Midbrain (tissue), 1 donor: Measurements from ENCODE around the gene CEP63.
A peak's percentile ranks its signal among the peaks of the same experiment; 100 is the strongest.

ENCODE experiments used
- DNase-seq: peaks from one replicate; lab custom pipeline; 2025; lab: John Stamatoyannopoulos, UW

CEP63 gene

GRCh38 chr3:134485718-134486576, at the start of gene CEP63, which contains the start of gene ANAPC13:
Gene CEP63 (plus strand): TSS chr3:134486057. CDS start chr3:134495321, 9,264 bp downstream.
Gene ANAPC13 (minus strand): TSS chr3:134485985. CDS start chr3:134482904, 3,081 bp downstream.
- peak; percentile 97 for DNase-seq

GRCh38 chr3:134437211-134437752, 48.6 kb upstream of the CEP63 start:
- no peak for DNase-seq

- no peak for DNase-seq
Measured at GRCh38 chr3:134441321-134441720, 44.5 kb upstream of the CEP63 start.

GRCh38 chr3:134441821-134442220, 44.0 kb upstream of the CEP63 start:
- DNase-seq, result no peak

- DNase-seq, result no peak
Measured at GRCh38 chr3:134445095-134445494, 40.8 kb upstream of the CEP63 start.

- no peak for DNase-seq
Measured at GRCh38 chr3:134445636-134446035, 40.2 kb upstream of the CEP63 start.

- no peak for DNase-seq
Measured at GRCh38 chr3:134446800-134447199, 39.1 kb upstream of the CEP63 start.

- DNase-seq, result no peak
Measured at GRCh38 chr3:134447351-134447750, 38.5 kb upstream of the CEP63 start.

GRCh38 chr3:134448664-134449063, 37.2 kb upstream of the CEP63 start:
- no peak for DNase-seq

GRCh38 chr3:134449277-134449676, 36.6 kb upstream of the CEP63 start:
- peak; percentile 80 for DNase-seq

- no peak for DNase-seq
Measured at GRCh38 chr3:134449951-134450350, 35.9 kb upstream of the CEP63 start.

GRCh38 chr3:134453631-134454030, 32.2 kb upstream of the CEP63 start:
- DNase-seq, result no peak

- no peak for DNase-seq
Measured at GRCh38 chr3:134457376-134458074, 28.3 kb upstream of the CEP63 start.

GRCh38 chr3:134458406-134458945, 27.4 kb upstream of the CEP63 start:
- no peak for DNase-seq

GRCh38 chr3:134459562-134459961, 26.3 kb upstream of the CEP63 start:
- DNase-seq, result no peak

- DNase-seq, result no peak
Measured at GRCh38 chr3:134460965-134461364, 24.9 kb upstream of the CEP63 start.

- no peak for DNase-seq
Measured at GRCh38 chr3:134462331-134462941, 23.4 kb upstream of the CEP63 start.

- no peak for DNase-seq
Measured at GRCh38 chr3:134463676-134464063, 22.2 kb upstream of the CEP63 start.

GRCh38 chr3:134464064-134464688, 21.7 kb upstream of the CEP63 start:
- no peak for DNase-seq

GRCh38 chr3:134464689-134465365, 21.0 kb upstream of the CEP63 start:
- DNase-seq, result no peak

GRCh38 chr3:134466331-134466730, 19.5 kb upstream of the CEP63 start:
- DNase-seq, result no peak
